H9 (cell line): ENCODE data around the gene GRID2. TPM values are rescaled to one million over a fixed set of nuclear protein-coding genes. Genes with fewer than 3 reads are reported as not detected.

Experiments used
- DNase-seq: peaks from one replicate; pipeline ENCODE4 v3.0.0-alpha.2; 2017
- H2AFZ ChIP-seq: one replicate; pipeline ENCODE4 v1.6.1; 2013; ENCODE audit warnings: mild to moderate bottlenecking, low read length, control low read depth, moderate library complexity
- H2AK5ac ChIP-seq: 2 replicates; pipeline ENCODE4 v1.6.1; 2013; ENCODE audit warnings: low read length, control low read depth, mixed read lengths; ENCODE audit not compliant: insufficient read length
- H2BK120ac ChIP-seq: one replicate; pipeline ENCODE4 v1.6.1; 2013; ENCODE audit warnings: low read depth, mild to moderate bottlenecking, low read length, control low read depth, inconsistent platforms; ENCODE audit not compliant: poor library complexity, severe bottlenecking
- H2BK12ac ChIP-seq: 2 replicates; pipeline ENCODE4 v1.6.1; 2013; ENCODE audit warnings: low read length, control low read depth, mixed read lengths, low read depth; ENCODE audit not compliant: insufficient read length
- H2BK15ac ChIP-seq: 2 replicates; pipeline ENCODE4 v1.6.1; 2013; ENCODE audit warnings: low read depth, low read length, control low read depth
- H2BK20ac ChIP-seq: one replicate; pipeline ENCODE4 v1.6.1; 2013; ENCODE audit warnings: low read depth, mild to moderate bottlenecking, low read length, control low read depth, inconsistent platforms; ENCODE audit not compliant: poor library complexity, severe bottlenecking
- H2BK5ac ChIP-seq: 2 replicates; pipeline ENCODE4 v1.6.1; 2013; ENCODE audit warnings: low read length, control low read depth, mixed read lengths; ENCODE audit not compliant: insufficient read length
- H3K14ac ChIP-seq: 2 replicates; pipeline ENCODE4 v1.6.1; 2013; ENCODE audit warnings: low read length, control low read depth; ENCODE audit not compliant: insufficient read depth
- H3K18ac ChIP-seq: 2 replicates; pipeline ENCODE4 v1.6.1; 2013; ENCODE audit warnings: low read depth, mild to moderate bottlenecking, mixed read lengths, low read length, control low read depth; ENCODE audit not compliant: insufficient read length
- H3K23ac ChIP-seq: 2 replicates; pipeline ENCODE4 v1.6.1; 2013; ENCODE audit warnings: low read length, control low read depth, mixed read lengths, low read depth; ENCODE audit not compliant: insufficient read length
- H3K23me2 ChIP-seq: 2 replicates; pipeline ENCODE4 v1.6.1; 2013; ENCODE audit warnings: low read depth, mild to moderate bottlenecking, mixed read lengths, low read length, control low read depth; ENCODE audit not compliant: insufficient read length, poor library complexity, severe bottlenecking
- H3K27ac ChIP-seq: 2 replicates; pipeline ENCODE4 v1.5.1; 2013; ENCODE audit warnings: low read length, control low read depth, mixed read lengths, low read depth; ENCODE audit not compliant: insufficient read length
- H3K27me3 ChIP-seq: 2 replicates; pipeline ENCODE4 v1.6.1; 2013; ENCODE audit warnings: low read length, control low read depth, inconsistent platforms; ENCODE audit not compliant: insufficient read depth
- H3K4ac ChIP-seq: 2 replicates; pipeline ENCODE4 v1.6.1; 2013; ENCODE audit warnings: low read depth, mild to moderate bottlenecking, control low read depth, inconsistent platforms, low read length, moderate library complexity
- H3K4me1 ChIP-seq: 2 replicates; pipeline ENCODE4 v1.6.1; 2013; ENCODE audit warnings: low read length, control low read depth, inconsistent platforms; ENCODE audit not compliant: insufficient read depth
- H3K4me2 ChIP-seq: 2 replicates; pipeline ENCODE4 v1.6.1; 2013; ENCODE audit warnings: low read length, control low read depth, mixed read lengths; ENCODE audit not compliant: insufficient read length, insufficient read depth
- H3K56ac ChIP-seq: 2 replicates; pipeline ENCODE4 v1.6.1; 2013; ENCODE audit warnings: low read depth, mild to moderate bottlenecking, mixed read lengths, low read length, control low read depth; ENCODE audit not compliant: insufficient read length
- H3K79me1 ChIP-seq: 2 replicates; pipeline ENCODE4 v1.6.1; 2013; ENCODE audit warnings: low read depth, mild to moderate bottlenecking, moderate library complexity, low read length, control low read depth, inconsistent platforms; ENCODE audit not compliant: insufficient read depth, poor library complexity, severe bottlenecking
- H3K79me2 ChIP-seq: 2 replicates; pipeline ENCODE4 v1.6.1; 2013; ENCODE audit warnings: low read length, control low read depth, inconsistent platforms; ENCODE audit not compliant: insufficient read depth
- H3K9ac ChIP-seq: 2 replicates; pipeline ENCODE4 v1.6.1; 2013; ENCODE audit warnings: low read length, control low read depth, mixed read lengths; ENCODE audit not compliant: insufficient read length; ENCODE audit errors: extremely low read depth
- H3K9me3 ChIP-seq: one replicate; pipeline ENCODE4 v1.6.1; 2013; ENCODE audit warnings: low read depth, low read length, inconsistent platforms; ENCODE audit not compliant: control insufficient read depth
- H3T11ph ChIP-seq: one replicate; pipeline ENCODE4 v1.6.1; 2013; ENCODE audit warnings: mild to moderate bottlenecking, low read length, control low read depth, inconsistent platforms
- H4K20me1 ChIP-seq: one replicate; pipeline ENCODE4 v1.6.1; 2013; ENCODE audit not compliant: control insufficient read depth, insufficient read length, insufficient read depth
- H4K5ac ChIP-seq: 2 replicates; pipeline ENCODE4 v1.6.1; 2013; ENCODE audit warnings: low read depth, mild to moderate bottlenecking, mixed read lengths, low read length, control low read depth; ENCODE audit not compliant: insufficient read length
- H4K8ac ChIP-seq: replicated peaks from 2 replicates; pipeline ENCODE4 v1.6.1; 2013; ENCODE audit warnings: low read length, control low read depth, mixed read lengths, low read depth; ENCODE audit not compliant: insufficient read length
- H4K91ac ChIP-seq: 2 replicates; pipeline ENCODE4 v1.6.1; 2013; ENCODE audit warnings: low read depth, mild to moderate bottlenecking, moderate library complexity, mixed read lengths, low read length, control low read depth; ENCODE audit not compliant: insufficient read length
- H3K27ac Mint-ChIP-seq, 3 experiments: 2 replicates in 2 of 3; 3 replicates in 1 of 3; pipeline ENCODE4 v1.8.0; 2020 to 2021; ENCODE audit warnings: mixed read lengths in 3 of 3, mild to moderate bottlenecking in 1 of 3, moderate library complexity in 1 of 3
- H3K27me3 Mint-ChIP-seq: 2 replicates; pipeline ENCODE4 v1.8.0; 2021; ENCODE audit warnings: low read depth, mild to moderate bottlenecking, moderate library complexity, mixed read lengths
- H3K36me3 Mint-ChIP-seq, 3 experiments: 2 replicates in 2 of 3; 3 replicates in 1 of 3; pipeline ENCODE4 v1.8.0; 2020 to 2021; ENCODE audit warnings: low read depth in 3 of 3, mixed read lengths in 3 of 3; ENCODE audit not compliant: insufficient read depth in 1 of 3
- H3K4me1 Mint-ChIP-seq, 2 experiments: 2 replicates each; pipeline ENCODE4 v1.8.0; 2020; ENCODE audit warnings: mixed read lengths in 2 of 2
- H3K4me3 Mint-ChIP-seq, 2 experiments: 2 replicates in 1 of 2; 3 replicates in 1 of 2; pipeline ENCODE4 v1.8.0; 2020 to 2021; ENCODE audit warnings: mild to moderate bottlenecking in 2 of 2, mixed read lengths in 2 of 2, moderate library complexity in 1 of 2
- H3K9me3 Mint-ChIP-seq, 2 experiments: 2 replicates in 1 of 2; 3 replicates in 1 of 2; pipeline ENCODE4 v1.8.0; 2020; ENCODE audit warnings: mild to moderate bottlenecking in 2 of 2, mixed read lengths in 2 of 2, moderate library complexity in 1 of 2
- WGBS: extraction: QIAGEN DNeasy Blood & Tissue Kit; methylation state at CpG from one replicate; pipeline ENCODE4 v1.1.7; 2013; ENCODE audit warnings: missing lambda C conversion rate, low lambda C conversion rate, mixed read lengths; ENCODE audit not compliant: insufficient read length; ENCODE audit errors: extremely low coverage; 5-methylcytosine and 5-hydroxymethylcytosine counted together
- total RNA-seq: library from RNA; stranded (reverse); gene quantifications from 2 replicates; pipeline ENCODE4 v1.2.1, GENCODE V29; 2021
- TF ChIP-seq, protein P1 (sequence below): fragments of 200-600 bp; sonication (generic); conservative IDR thresholded peaks from 3 replicates; pipeline ENCODE4 v1.8.0; 2021; ENCODE audit warnings: antibody characterized with exemption, mild to moderate bottlenecking

GRID2 gene
- total RNA-seq, 1 experiment from 2014 or later = 21.8 TPM

GRCh38 chr4:93810340-93810992 is 1506.7 kb downstream of the GRID2 start:
- no peak overlapping the region for H3K27ac Mint-ChIP-seq
- no peak for DNase-seq
- no peaks in the 10 kb centered on the region for H3K36me3 Mint-ChIP-seq
- Histone ChIP-seq H4K20me1 (no peaks in the 10 kb centered on the region), H3K9ac (no peak overlapping the region), H3K79me2 (no peaks in the 10 kb centered on the region), H3K4me2 (no peak overlapping the region), H4K8ac (no peak overlapping the region), H3K79me1 (no peaks in the 10 kb centered on the region), H3K18ac (no peak overlapping the region), H3K27me3 (no peaks in the 10 kb centered on the region), H3K9me3 (no peaks in the 10 kb centered on the region), H2BK120ac (no peak overlapping the region), H2BK15ac (no peak overlapping the region), H2BK20ac (no peak overlapping the region), H3K23ac (no peak overlapping the region), H4K5ac (no peak overlapping the region), H2BK12ac (no peak overlapping the region), H3T11ph (no peak overlapping the region), H3K4ac (no peak overlapping the region), H3K4me1 (peaks cover 7% of the 10 kb centered on the region; the same call in 1 of the 2 replicates), H2BK5ac (no peak overlapping the region), H3K56ac (no peak overlapping the region), H4K91ac (no peak overlapping the region), H3K23me2 (no peaks in the 10 kb centered on the region), H3K27ac (no peak overlapping the region), H3K14ac (no peak overlapping the region), H2AFZ (no peak overlapping the region), H2AK5ac (no peak overlapping the region)
- TF ChIP-seq, protein P1, sequence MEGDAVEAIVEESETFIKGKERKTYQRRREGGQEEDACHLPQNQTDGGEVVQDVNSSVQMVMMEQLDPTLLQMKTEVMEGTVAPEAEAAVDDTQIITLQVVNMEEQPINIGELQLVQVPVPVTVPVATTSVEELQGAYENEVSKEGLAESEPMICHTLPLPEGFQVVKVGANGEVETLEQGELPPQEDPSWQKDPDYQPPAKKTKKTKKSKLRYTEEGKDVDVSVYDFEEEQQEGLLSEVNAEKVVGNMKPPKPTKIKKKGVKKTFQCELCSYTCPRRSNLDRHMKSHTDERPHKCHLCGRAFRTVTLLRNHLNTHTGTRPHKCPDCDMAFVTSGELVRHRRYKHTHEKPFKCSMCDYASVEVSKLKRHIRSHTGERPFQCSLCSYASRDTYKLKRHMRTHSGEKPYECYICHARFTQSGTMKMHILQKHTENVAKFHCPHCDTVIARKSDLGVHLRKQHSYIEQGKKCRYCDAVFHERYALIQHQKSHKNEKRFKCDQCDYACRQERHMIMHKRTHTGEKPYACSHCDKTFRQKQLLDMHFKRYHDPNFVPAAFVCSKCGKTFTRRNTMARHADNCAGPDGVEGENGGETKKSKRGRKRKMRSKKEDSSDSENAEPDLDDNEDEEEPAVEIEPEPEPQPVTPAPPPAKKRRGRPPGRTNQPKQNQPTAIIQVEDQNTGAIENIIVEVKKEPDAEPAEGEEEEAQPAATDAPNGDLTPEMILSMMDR = no peak
- H3K9me3 Mint-ChIP-seq = no peaks in the 10 kb centered on the region
- peaks cover 2% of the 10 kb centered on the region for H3K27me3 Mint-ChIP-seq
- H3K4me3 Mint-ChIP-seq = no peak overlapping the region
- WGBS = no CpG with 5 or more reads among the region's 5 CpGs
- peaks cover 8 to 11% of the 10 kb centered on the region in 2 experiments for H3K4me1 Mint-ChIP-seq
